ENCODE results near the gene TBC1D17.

TBC1D17 gene

DNA sequence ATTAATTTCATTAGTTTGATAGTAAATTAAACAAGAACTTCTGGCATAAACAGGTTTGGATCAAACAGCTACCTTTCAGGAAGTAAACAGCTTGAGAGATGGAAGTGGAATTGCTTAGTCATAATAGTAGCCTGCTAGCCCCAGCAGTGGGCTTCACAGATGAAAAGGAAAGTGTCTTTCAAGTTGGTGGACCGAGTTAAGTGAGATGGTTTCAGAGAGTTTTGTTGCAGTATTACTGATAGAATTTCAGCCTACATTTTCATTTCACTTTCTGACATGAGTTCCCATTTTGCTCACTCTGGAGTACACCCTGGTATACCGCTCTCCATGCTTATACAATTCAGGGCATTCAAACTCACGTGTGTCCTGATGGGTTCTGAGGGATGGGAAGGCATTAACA is 28.6 kb upstream of the TBC1D17 start:
- DNase-seq (ENCODE audit: low read depth): no peak

DNA sequence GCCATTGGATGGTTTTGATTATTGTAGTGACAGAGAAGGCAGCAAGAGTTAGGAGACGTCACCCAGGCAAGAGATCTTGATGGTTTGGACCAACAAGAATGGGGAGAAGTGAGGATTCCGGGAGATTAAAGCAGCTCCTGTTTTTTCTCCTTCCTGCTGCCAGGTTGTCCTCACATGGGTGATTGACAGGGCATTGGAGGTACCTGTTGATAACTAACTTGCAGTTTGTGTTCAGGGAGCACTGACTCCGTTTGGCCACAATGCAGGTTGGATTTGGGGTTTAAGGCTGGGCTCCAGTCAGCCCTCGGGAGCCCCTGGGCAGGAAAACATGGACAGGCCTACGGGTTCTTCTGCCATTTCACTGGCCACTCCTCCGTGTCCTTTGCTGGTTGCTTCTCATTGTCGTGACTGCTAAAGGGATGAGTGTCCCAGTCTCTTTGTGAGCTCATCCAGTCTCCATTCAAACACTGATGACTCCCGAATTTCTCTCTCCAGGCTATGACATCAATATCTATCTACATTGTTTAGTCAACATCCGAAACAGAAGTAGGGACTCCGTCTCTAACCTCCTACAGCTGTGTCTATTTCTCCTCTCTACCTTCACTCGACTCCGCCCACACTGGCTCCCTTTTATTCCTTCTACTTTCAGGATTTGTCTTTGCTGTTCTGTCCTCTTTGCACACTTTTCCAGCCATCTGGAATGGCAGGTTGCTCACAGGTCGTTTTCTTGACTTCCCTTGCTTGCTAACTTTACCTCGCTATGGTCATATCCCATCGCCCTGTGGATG is 27.9 kb upstream of the TBC1D17 start:
- DNase-seq (ENCODE audit: low read depth): no peak

- no peak for DNase-seq (ENCODE audit: low read depth)
Observed at GRCh38 chr19:49850221-49850486, 27.3 kb upstream of the TBC1D17 start.

DNA sequence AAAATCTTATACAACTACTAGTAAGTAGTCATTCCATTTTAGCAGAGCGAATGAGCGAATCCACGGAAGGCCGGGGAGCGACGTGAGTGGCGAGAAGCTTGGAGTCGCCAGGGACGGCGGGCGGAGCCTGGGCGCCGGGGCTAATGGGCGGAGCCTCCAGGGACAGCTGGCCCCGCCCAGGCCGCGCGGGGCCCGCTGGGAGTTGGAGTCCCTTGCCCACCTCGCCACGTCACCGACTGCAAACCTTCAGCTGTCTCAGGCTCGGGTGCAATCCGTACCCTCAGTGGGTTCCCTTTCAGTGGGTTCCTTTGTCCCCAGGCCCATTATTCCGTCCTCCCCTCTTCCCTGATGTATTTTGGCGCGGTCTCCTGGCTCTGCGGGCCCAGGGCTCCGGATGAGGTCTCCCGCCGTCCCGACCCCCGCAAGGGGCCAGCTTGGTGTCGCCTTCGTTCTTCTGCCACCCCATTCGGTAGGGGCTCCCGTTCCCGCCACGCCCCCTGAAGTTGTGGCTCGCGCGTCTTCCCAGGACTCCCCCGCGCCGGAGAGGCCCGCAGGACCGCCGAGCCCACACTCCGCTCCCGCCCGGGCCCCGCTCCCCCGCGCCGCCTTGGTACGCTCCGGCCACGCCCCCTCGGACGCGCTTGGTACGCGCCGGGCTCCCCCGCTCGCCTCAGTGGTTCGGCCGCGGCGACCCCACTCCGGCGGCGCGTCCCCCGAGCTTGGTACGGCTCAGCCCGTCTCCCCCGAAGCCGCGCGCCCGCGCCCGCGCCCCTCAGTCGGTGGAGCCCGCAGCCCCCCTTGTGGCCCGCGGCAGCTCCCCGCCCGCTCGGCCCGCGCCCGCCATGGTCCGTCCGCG is 26.8 kb upstream of the TBC1D17 start, which contains the start of gene PTOV1:
Gene PTOV1, plus strand, starts transcription at position 673 of the 856 bp plus-strand sequence.
- peak; percentile 78 for DNase-seq (ENCODE audit: low read depth)

DNA sequence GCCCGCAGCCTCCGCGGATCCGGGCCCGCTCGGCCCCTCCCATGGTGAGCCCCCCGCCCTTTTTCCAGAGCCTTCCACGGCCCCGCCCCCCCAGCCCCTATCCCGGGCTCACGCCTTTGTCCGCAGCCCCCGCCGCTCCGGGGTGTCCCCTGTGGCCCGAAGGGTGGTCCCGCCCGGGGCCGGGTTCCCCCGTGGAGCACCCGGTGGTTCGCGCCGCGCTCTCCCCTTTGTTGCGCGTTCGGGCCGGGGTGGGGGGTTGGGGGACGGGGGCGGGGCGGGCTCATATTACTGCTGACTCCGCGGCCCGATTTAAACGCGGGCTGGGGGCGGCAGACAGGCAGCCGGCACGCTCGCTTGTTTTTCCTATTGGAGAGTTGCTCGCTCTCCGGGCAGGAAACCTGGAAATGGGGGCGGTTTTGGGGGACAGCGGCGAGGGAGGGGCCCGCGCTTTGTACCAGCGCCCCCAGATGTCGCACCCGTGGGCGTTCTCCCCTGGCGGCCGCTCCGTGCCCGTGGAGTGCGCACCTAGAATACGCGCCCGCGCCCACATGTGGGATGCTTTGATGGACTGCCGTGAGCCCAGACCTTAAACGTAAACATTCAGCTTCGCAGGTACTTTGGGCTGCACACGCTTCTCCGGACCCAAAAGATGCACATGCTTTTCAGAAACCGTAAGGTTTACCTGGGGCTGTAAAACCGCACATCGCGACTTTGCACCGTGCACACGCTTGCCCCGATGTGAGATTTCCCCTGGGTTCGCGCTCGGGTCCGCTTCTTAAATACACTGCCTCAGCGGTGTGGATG is 25.8 kb upstream of the TBC1D17 start:
- DNase-seq (ENCODE audit: low read depth): no peak

DNA sequence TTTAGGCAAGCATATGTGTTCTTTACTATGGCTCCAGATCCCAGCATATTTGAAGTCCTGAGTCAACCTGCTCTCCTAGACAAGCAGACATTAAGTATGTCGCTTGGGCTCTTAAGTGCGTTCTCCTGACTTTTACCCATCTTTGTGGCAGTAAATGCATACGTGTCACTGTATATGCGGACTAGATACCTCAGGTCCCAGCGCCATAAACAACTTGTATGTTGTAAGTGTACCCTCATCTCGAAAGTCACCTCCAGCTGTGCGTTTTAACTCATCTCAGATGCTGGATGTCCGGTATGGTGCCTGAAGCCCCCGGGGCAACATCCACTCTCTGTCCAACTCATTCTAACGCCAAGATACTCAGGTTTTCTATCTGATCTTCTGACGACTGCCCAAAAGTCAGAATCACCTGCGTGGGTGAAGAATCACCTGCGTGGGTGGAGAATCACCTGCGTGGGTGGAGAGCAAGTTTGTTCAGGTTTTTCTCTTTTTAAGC is 24.8 kb upstream of the TBC1D17 start:
- DNase-seq (ENCODE audit: low read depth): no peak

DNA sequence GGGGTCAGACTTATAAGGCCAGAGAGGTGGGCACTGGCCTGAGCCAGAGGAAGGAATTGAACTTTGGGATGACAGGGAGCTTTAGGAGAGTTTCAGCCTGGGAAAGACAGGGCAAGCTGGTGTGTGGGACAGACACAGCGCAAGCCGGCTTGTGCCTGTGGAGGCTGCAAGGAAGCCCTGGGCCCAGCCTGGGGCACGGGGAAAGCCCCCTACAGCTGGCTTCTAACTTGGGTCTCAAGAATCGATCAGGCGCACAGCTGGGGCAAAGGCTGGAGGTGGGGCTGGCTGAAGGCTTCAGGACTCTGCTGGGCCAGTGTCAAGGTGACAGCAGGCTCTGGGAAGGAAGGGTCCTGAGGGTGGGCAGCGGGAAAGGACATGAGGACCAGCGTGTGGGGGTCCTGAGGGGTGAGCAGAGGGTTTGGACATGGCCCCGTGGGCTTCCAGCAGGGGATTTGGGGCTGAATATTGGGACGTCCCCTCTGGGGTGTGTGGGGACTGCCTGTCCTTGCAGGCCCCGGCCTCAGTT is 23.6 kb upstream of the TBC1D17 start:
- DNase-seq (ENCODE audit: low read depth): no peak

DNA sequence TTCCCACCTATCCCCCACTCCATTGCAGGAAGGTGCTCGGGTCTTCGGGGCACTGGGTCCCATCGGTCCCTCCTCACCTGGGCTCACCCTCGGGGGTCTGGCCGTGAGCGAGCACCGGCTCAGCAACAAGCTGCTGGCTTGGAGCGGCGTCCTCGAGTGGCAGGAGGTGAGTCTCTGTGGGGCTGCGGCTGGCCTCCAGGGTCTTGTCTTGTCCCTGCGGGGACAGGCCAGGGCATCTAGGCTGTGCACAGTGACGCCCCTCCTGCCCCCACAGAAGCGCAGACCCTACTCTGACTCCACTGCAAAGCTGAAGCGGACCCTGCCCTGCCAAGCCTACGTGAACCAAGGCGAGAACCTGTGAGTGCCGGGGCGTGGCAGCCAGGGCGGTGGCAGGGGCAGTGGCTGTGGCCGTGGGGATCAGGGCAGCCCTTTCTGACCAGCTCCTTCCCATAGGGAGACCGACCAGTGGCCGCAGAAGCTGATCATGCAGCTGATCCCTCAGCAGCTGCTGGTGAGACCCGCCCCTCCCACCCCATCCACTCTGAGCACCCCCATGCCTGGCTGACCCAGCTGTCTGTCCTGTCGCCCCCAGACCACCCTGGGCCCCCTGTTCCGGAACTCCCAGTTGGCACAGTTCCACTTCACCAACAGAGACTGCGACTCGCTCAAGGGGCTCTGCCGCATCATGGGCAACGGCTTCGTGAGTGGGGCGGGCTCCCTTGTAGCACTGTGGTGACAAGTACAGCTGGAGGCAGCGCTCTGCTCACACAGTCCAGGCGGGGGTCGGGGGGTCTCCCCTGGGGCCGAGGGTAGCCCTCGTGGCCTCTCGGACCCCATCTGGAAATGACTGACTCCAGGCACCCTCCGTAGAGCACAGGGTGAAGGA is 22.9 kb upstream of the TBC1D17 start:
- no peak for DNase-seq (ENCODE audit: low read depth)

DNA sequence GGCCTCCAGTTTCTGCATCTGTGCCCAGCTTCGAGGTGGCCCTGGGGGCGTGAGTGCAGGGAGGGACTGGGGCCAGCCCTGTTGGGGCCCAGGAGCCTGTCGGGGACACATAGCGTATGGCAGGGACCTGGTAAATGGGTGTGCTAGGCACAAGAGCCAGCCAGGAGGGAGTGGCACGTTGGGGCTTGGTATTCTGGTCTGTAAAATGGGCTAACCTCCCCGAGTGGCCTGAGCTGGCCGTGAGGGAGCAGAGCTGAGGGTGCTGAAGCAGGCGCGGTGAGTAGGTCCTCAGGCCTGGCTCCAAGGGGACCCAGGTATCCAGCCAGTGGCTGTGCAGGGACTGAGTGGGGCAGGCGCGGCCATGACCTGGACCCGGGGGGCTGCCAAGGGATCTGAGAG is 22.2 kb upstream of the TBC1D17 start:
- DNase-seq (ENCODE audit: low read depth): no peak

- no peak for DNase-seq (ENCODE audit: low read depth)
Observed at GRCh38 chr19:49855676-49856573, 21.6 kb upstream of the TBC1D17 start.

GRCh38 chr19:49856574-49857021 is 20.9 kb upstream of the TBC1D17 start:
- no peak for DNase-seq (ENCODE audit: low read depth)

GRCh38 chr19:49857061-49857837 is 20.3 kb upstream of the TBC1D17 start:
- DNase-seq (ENCODE audit: low read depth): no peak

DNA sequence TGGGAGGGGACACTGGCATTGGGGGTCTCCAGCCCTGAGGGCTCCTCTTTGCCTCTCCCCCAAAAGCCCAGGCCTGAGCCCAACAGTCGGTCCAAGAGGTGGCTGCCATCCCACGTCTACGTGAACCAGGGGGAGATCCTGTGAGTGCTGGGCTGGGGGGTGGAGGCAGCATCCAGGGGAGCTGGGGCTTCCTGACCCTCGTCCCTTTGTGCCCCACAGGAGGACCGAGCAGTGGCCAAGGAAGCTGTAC is 19.7 kb upstream of the TBC1D17 start:
- no peak for DNase-seq (ENCODE audit: low read depth)

DNA sequence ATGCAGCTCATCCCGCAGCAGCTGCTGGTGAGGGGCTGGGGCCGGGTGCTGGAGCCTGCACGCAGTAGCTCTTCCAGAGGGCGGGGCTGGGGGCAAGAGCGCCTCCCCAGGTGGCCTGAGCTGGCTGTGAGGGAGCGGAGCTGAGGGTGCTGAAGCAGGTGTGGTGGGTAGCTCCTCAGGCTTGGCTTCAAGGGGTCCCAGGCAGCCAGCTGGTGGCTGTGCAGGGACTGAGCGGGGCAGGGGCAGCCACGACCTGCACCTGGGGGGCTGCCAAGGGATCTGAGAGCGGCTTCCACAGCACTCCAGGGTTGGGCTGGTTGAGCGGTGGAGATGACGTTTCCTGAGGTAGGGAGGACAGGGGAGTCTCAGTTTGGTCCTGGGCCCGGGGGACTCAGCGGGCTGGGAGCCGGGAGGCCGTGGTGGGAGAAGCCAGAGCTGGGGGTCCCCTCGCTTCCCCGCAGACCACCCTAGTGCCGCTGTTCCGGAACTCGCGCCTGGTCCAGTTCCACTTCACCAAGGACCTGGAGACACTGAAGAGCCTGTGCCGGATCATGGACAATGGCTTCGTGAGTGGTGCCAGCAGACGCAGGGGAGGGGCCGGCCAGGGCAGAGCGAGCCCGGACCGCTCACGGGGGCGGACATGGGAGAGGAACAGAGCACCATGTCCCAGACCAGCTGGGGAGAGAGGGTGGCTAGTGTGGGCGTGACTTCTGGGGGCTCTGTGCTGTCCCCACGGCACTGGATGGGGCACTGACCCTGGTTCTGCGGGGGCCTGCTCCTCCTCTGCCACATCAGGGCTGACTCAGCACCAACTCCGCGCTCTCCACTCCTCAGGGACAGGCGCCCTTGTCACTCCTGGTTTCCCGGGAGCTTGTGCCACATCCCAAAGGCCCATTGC is 19.2 kb upstream of the TBC1D17 start:
- DNase-seq (ENCODE audit: low read depth): no peak

GRCh38 chr19:49859682-49860335 is 17.7 kb upstream of the TBC1D17 start:
- no peak for DNase-seq (ENCODE audit: low read depth)

GRCh38 chr19:49860336-49861102 is 17.0 kb upstream of the TBC1D17 start:
- DNase-seq (ENCODE audit: low read depth): no peak

DNA sequence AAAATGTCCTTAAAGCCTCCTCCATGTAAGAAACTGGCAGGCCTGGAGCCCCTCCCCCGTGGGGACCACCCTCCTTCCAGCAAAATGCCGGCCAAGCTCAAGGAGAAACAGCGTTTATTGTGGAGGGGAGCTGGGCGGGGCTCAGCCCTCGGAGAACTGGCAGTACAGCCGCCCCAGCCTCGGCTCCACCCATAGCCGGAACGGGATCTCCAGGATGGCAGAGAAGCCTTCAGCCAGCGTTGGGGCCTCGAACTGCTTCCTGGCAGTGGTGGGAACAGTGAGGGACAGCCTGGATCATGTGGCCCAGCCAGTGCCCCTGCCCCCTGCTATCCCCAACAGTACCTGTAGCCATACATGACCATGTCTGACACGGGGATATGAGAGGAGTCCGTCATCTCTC is 16.4 kb upstream of the TBC1D17 start:
- no peak for DNase-seq (ENCODE audit: low read depth)

All from stimulated activated CD8-positive, alpha-beta memory T cell treated with anti-CD3 and anti-CD28 coated beads, Interleukin-15, amount 100 ng/mL, for 1 hour (primary cell).